IPS DF 6.9 (cell line): Measurements from ENCODE around the gene ARHGAP27.
"Not testable (repeated sequence)": the region's sequence is repeated elsewhere in the genome, so short reads cannot be mapped to it uniquely, and the experiment has no call there.

Experiments
- DNase-seq: peaks from one replicate; pipeline ENCODE4 v3.0.0-alpha.2; 2013; ENCODE audit warnings: low read depth, low spot score
- H3K27ac ChIP-seq: one replicate; pipeline ENCODE4 v1.5.1; 2013; ENCODE audit warnings: low read length, control low read depth
- H3K27me3 ChIP-seq: 2 replicates; pipeline ENCODE4 v1.6.1; 2013; ENCODE audit warnings: mild to moderate bottlenecking, low read length; ENCODE audit not compliant: control insufficient read depth, insufficient read depth
- H3K36me3 ChIP-seq: 2 replicates; pipeline ENCODE4 v1.6.1; 2013; ENCODE audit warnings: low read length; ENCODE audit not compliant: control insufficient read depth, insufficient read depth
- H3K4me1 ChIP-seq: 2 replicates; pipeline ENCODE4 v1.6.1; 2013; ENCODE audit warnings: low read length; ENCODE audit not compliant: control insufficient read depth, insufficient read depth
- H3K4me3 ChIP-seq: 2 replicates; pipeline ENCODE4 v1.5.1; 2013; ENCODE audit warnings: mild to moderate bottlenecking, low read length
- H3K9me3 ChIP-seq: 2 replicates; pipeline ENCODE4 v1.6.1; 2013; ENCODE audit warnings: low read length, inconsistent platforms; ENCODE audit not compliant: control insufficient read depth, insufficient read depth
- WGBS: extraction: QIAGEN DNeasy Blood & Tissue Kit; methylation state at CpG from one replicate; pipeline ENCODE4 v1.1.7; 2013; ENCODE audit warnings: mixed read lengths, missing lambda C conversion rate; ENCODE audit not compliant: insufficient read length, insufficient coverage; 5-methylcytosine and 5-hydroxymethylcytosine counted together

ARHGAP27 gene, protein sequence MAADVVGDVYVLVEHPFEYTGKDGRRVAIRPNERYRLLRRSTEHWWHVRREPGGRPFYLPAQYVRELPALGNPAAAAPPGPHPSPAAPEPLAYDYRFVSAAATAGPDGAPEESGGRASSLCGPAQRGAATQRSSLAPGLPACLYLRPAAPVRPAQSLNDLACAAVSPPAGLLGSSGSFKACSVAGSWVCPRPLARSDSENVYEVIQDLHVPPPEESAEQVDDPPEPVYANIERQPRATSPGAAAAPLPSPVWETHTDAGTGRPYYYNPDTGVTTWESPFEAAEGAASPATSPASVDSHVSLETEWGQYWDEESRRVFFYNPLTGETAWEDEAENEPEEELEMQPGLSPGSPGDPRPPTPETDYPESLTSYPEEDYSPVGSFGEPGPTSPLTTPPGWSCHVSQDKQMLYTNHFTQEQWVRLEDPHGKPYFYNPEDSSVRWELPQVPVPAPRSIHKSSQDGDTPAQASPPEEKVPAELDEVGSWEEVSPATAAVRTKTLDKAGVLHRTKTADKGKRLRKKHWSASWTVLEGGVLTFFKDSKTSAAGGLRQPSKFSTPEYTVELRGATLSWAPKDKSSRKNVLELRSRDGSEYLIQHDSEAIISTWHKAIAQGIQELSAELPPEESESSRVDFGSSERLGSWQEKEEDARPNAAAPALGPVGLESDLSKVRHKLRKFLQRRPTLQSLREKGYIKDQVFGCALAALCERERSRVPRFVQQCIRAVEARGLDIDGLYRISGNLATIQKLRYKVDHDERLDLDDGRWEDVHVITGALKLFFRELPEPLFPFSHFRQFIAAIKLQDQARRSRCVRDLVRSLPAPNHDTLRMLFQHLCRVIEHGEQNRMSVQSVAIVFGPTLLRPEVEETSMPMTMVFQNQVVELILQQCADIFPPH

DNA sequence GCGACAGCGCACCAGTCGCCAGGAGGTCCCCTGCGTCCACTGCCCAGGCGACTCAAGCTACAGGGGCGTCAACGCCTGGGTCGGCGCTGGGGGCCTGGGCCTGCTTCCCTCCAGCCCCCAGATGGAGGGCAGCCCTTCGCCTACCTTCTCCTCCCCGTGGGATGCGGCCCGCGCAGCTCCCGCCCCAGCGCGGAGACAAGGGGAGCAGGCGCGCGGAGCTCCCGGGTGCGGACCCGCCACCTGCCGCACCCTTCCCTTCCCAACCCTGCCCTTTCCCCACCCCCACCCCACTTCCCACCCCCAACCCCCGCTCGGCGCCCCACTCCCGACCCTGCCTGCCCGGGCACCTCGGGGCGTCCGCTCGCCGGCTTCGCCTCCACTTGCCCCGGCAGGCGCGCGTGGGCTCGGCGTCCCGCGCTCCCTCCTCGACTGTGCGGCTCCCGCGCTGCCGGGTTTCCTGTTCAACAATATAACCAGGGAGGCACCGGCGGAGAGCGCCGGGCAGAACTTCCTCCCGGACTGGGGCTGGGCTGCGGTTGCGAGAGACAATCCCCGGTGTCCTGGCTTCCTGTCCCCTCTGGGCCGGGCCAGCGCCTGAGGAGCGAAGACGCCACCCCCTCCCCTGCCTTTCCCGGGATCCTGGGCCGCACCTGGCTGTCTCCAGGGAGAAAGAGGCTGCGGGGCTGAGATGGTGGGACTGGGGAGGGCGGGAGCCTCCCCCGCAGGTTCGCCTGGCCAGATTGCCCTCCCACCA lies at the start of gene ARHGAP27:
ARHGAP27 (minus strand) TSS at position 466 of the 754 bp plus-strand sequence. CDS start 2,591 bp downstream, outside the sequence.
- H3K9me3 ChIP-seq = no peaks in the 10 kb centered on the region
- no peak within 1 kb of the TSS for H3K27ac ChIP-seq
- H3K27me3 ChIP-seq = peaks cover 23% of the 10 kb centered on the region
- whole genome bisulfite sequencing = no CpG with 5 or more reads among the region's 66 CpGs
- peak within 1 kb of the TSS; percentile 66; the same call in 1 of the 2 replicates for H3K4me3 ChIP-seq
- DNase-seq = no peak
- peaks cover 2% of the 10 kb centered on the region; the same call in 1 of the 2 replicates for H3K36me3 ChIP-seq
- peaks cover 10% of the 10 kb centered on the region for H3K4me1 ChIP-seq

DNA sequence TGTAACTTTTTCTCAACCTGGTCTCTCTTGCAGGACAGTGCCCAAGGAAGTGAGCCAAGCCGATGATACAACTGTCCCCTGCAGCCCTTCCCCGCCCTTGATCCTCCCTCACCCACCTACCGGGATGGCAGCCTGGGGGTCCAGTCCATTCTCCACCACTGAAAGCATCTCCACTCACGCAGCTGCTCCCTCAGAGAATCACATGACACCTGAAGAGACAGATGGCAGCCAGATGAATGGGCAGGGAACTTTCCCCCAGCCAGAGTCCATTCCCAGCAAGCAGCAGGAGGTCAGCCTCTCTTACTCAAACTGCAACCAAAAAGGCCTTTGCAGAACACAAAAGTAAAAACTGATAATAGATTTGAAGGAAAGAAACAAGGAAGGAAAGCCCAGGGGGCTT lies 49.6 kb upstream of the ARHGAP27 start:
- not testable (repeated sequence) for H3K27me3 ChIP-seq, H3K9me3 ChIP-seq, H3K4me1 ChIP-seq, DNase-seq, H3K27ac ChIP-seq, H3K4me3 ChIP-seq, H3K36me3 ChIP-seq
- no CpG with 5 or more reads among the region's 4 CpGs for WGBS

DNA sequence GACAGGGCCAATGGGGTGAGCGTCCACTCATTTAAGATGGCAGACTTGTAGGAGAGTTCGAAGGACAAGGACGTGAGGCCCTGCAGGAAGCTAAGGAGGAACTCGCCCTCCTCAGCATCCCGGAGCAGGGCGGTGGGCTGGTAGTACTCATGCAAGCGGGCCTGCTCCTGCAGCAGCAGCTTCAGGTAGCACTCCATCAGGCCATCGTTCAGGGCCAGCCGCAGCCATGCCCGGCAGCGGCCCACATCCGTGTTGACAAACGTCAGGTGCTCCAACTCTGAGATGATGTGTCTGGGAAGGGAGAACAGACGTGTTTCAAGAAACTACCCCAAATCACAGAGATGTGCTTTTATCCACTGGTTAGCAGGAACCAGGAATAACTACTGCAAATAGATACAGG lies 42.8 kb upstream of the ARHGAP27 start:
- H3K36me3 ChIP-seq, H3K27me3 ChIP-seq, DNase-seq, H3K4me1 ChIP-seq, H3K4me3 ChIP-seq, H3K9me3 ChIP-seq, H3K27ac ChIP-seq: not testable (repeated sequence)
- WGBS = no CpG with 5 or more reads among the region's 14 CpGs

DNA sequence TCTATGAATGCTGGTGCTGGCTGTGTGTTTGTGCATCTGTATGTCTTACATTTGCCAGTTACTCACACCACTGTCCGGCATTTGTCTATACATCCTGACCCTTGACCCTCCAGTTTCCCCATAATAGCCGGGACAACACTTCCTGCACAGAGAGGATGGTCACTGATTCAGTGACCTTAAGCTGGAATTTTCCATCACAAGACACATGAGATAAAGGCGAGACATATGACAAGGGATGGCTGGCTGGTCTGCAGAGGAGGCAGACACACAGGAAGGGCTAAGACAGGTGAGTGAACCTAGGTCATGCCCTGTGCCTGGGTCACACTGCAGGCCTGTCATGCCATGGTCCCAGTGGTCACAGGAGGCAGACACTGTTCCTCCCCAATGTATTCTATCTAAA lies 39.6 kb upstream of the ARHGAP27 start:
- H3K36me3 ChIP-seq, H3K4me3 ChIP-seq, H3K9me3 ChIP-seq, H3K27me3 ChIP-seq, H3K4me1 ChIP-seq, H3K27ac ChIP-seq, DNase-seq: not testable (repeated sequence)
- WGBS = no CpG with 5 or more reads among the region's 3 CpGs

DNA sequence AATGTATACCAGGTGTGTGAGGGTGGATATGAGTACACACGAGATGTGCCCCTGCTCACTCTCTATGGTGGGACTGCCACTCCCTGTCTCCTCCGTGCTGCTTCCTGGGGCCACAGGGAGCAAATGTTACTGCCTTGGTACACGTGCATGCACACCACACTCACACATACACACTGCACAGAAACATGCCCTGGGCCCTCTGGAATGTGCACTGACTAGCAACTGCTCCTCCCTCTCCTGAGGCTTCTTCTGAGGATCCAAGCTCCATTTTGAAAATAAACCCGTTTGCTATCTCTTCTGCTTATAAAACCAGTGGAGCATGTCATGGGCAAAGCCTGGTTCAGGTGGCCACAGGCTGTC lies 36.5 kb upstream of the ARHGAP27 start:
- H3K4me1 ChIP-seq, H3K4me3 ChIP-seq, H3K36me3 ChIP-seq, H3K9me3 ChIP-seq, H3K27ac ChIP-seq, DNase-seq, H3K27me3 ChIP-seq: not testable (repeated sequence)
- no CpG with 5 or more reads among the region's 4 CpGs for WGBS

DNA sequence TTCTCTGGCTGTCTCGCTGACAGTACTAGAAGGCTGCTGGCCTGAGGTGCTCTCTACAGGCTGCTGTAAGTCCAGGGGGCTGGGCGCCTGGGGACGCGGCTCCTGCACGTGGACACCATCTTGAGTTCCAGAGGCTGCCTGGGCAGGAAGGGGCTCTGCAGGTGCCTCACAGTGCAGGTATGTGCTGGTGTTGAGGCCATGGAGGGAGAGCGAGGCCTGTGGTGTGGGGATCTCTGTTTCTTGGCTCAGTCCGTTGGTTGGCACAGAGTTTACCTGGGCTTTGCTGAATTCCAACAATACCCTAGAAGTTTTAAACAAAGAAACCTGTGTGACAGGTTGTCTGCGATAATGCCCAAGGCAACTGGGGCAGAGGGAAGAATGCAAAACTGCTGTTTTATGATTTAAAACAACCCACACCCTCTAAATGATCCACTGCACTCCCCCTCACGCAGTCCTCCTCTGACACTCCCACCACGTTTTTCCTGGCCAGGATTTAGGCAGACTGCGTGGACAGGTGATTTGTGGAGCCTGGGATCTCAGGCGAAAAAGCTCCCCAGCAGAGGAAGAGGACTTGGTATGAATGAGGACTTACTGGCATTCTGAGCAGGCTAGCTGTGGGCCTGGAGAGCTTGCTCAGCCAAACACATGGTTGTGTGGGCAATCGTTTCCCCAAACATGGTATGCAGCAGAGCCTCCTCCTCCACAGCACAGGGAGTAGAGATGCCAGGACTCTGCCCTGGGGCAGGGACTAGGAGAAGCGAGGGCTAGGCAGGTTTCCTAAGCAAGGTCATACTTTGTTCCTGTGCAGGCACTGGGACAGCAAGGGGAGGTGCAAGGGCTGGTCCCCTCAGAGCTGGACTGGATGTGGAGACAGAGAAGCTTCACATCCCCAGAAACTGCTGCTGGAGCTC lies 35.9 kb upstream of the ARHGAP27 start:
- DNase-seq, H3K27me3 ChIP-seq: not testable (repeated sequence)
- no CpG with 5 or more reads among the region's 14 CpGs for WGBS

DNA sequence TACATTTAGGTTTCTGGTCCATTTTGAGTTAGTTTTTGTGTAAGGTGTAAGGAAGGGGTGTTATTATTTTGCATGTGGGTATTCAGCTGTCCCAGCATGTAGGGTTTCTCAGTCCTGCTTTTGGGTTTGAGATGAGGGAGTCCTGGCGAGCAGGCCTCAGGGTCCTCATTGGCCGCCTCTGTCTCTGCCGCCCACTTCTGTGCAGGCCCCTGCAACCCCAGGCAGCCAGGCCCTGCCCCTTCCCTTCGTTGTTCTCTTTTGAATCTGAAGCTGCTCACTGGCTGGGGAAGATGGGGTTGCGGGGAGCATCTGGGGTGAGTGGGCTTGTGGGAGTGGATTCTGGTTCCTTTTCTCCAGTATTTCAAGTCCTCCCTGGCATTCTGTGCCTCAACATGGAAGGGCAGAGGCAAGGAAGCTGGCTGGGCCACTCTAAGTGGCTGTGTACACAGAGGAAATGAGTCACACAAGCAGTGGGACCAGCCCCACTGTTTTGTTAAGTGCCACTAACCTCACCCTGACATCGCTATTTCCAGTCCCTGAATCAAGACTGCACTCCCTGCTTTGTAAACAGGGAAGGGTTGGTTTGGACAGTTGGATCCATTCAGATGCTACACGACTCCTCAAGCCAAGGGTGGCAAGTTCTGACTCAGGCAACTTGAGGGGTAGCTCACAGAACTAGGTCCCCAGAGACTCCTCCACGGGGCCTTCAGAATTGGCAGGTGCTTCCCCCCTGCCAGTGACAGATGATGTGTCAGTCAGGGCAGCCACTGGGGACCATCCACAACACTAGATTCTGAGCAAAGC lies 29.1 kb upstream of the ARHGAP27 start:
- not testable (repeated sequence) for H3K27ac ChIP-seq, H3K9me3 ChIP-seq, H3K36me3 ChIP-seq, H3K4me3 ChIP-seq, H3K4me1 ChIP-seq, DNase-seq, H3K27me3 ChIP-seq
- no CpG with 5 or more reads among the region's 8 CpGs for WGBS

More for the DNA sequence above, 35.9 kb upstream of the ARHGAP27 start:
- not testable (repeated sequence) for H3K4me1 ChIP-seq, H3K4me3 ChIP-seq, H3K9me3 ChIP-seq, H3K36me3 ChIP-seq, H3K27ac ChIP-seq

DNA sequence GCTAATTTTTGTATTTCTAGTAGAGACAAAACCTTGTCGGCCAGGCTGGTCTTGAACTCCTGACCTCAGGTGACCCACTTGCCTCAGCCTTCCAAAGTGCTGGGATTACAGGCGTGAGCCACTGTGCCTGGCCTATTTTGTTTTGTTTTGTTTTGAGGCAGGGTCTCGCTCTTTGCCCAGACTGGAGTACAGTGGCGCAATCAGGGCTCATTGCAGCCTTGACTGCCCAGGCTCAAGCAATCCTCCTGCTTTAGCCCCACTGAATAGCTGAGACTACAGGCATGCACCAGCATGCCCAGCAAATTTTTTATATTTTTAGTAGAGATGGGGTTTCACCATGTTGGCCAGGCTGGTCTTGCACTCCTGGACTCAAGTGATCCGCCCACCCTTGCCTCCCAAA lies 27.8 kb upstream of the ARHGAP27 start:
- WGBS = no CpG with 5 or more reads among the region's 5 CpGs
- not testable (repeated sequence) for H3K36me3 ChIP-seq, DNase-seq, H3K4me3 ChIP-seq, H3K27ac ChIP-seq, H3K9me3 ChIP-seq, H3K27me3 ChIP-seq, H3K4me1 ChIP-seq

DNA sequence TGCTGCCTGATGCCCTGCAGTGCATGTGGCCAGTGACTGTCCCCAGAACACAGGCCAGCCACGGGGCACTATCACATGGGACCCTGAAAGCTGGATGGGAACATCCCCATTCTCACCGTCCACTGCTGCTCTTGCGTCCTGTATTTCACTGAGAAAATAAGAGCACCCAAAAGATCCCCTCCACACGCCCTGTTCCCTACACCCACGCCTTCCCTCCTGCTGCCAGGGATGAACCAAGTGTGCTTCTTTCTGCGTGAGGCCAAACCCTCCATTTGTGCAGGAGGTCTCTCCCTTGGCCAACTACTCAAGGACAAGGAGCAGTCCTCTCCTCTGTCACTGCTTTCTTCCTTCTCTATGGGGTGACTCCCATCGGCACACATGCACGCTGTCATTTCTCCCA lies 21.7 kb upstream of the ARHGAP27 start:
- H3K4me3 ChIP-seq, H3K36me3 ChIP-seq, H3K4me1 ChIP-seq, H3K27me3 ChIP-seq, H3K27ac ChIP-seq, DNase-seq, H3K9me3 ChIP-seq: not testable (repeated sequence)
- WGBS = no CpG with 5 or more reads among the region's 8 CpGs
